ENCODE data around the gene MEMO1. TPM values are rescaled to one million over a fixed set of nuclear protein-coding genes. Genes with fewer than 3 reads are reported as not detected.

Gene MEMO1
- total RNA-seq, 4 donors from 2014 or later: 25.1 to 31.3 (median 28.7) TPM

- 96 to 97% methylated on average over 4 of the region's 4 CpGs for WGBS, 2 donors
- DNase-seq (ENCODE audit: low spot score in 2 of 2): no peak
- intact Hi-C loops (cut with DNase I; ENCODE audit: low total_unique reads): no loop called here
- TF ChIP-seq POLR2A (IDR thresholded peaks at IDR 0.05) (no peak), CTCF (IDR thresholded peaks at IDR 0.05) (no peak)
- H3K4me3 ChIP-seq (ENCODE audit: low read depth, poor library complexity, severe bottlenecking): no peak overlapping the region
These were observed 59.8 kb downstream of the MEMO1 start for GRCh38 chr2:31950946-31951562.

- no peak for DNase-seq (ENCODE audit: low spot score in 2 of 2)
- 86 to 92% methylated on average over 2 of the region's 2 CpGs for WGBS, 2 donors
- TF ChIP-seq POLR2A (IDR thresholded peaks at IDR 0.05) (no peak), CTCF (IDR thresholded peaks at IDR 0.05) (no peak)
- H3K4me3 ChIP-seq (ENCODE audit: low read depth, poor library complexity, severe bottlenecking): no peak overlapping the region
- intact Hi-C loops (cut with DNase I; ENCODE audit: low total_unique reads): loop anchor here (10.0 kb wide), 1 partner anchor 977 kb away; no protein-coding TSS in a partner anchor
These were observed 62.9 kb downstream of the MEMO1 start for GRCh38 chr2:31947871-31948270.

GRCh38 chr2:31946838-31947237 lies 64.0 kb downstream of the MEMO1 start:
- TF ChIP-seq POLR2A (IDR thresholded peaks at IDR 0.05) (no peak), CTCF (IDR thresholded peaks at IDR 0.05) (no peak)
- no peak for DNase-seq (ENCODE audit: low spot score in 2 of 2)
- 90 to 97% methylated on average over 4 of the region's 4 CpGs for WGBS, 2 donors
- intact Hi-C loops (cut with DNase I; ENCODE audit: low total_unique reads): loop anchor here (10.0 kb wide), 1 partner anchor 978 kb away; no protein-coding TSS in a partner anchor
- H3K4me3 ChIP-seq (ENCODE audit: low read depth, poor library complexity, severe bottlenecking): no peak overlapping the region

- intact Hi-C loops (cut with DNase I; ENCODE audit: low total_unique reads): loop anchor here (10.0 kb wide), 1 partner anchor 979 kb away; no protein-coding TSS in a partner anchor
- 41 to 53% methylated on average over 1 of the region's 1 CpG for WGBS, 2 donors
- DNase-seq (ENCODE audit: low spot score in 2 of 2): no peak
- no peak overlapping the region for H3K4me3 ChIP-seq (ENCODE audit: low read depth, poor library complexity, severe bottlenecking)
- TF ChIP-seq CTCF (IDR thresholded peaks at IDR 0.05) (no peak), POLR2A (IDR thresholded peaks at IDR 0.05) (no peak)
These were observed 65.3 kb downstream of the MEMO1 start for GRCh38 chr2:31945572-31945935.

GRCh38 chr2:31944828-31945571 lies 65.8 kb downstream of the MEMO1 start:
- no peak for DNase-seq (ENCODE audit: low spot score in 2 of 2)
- 91 to 93% methylated on average over 2 of the region's 2 CpGs for WGBS, 2 donors
- no peak overlapping the region for H3K4me3 ChIP-seq (ENCODE audit: low read depth, poor library complexity, severe bottlenecking)
- intact Hi-C loops (cut with DNase I; ENCODE audit: low total_unique reads): loop anchor here (10.0 kb wide), 1 partner anchor 980 kb away; no protein-coding TSS in a partner anchor
- TF ChIP-seq CTCF (IDR thresholded peaks at IDR 0.05) (no peak), POLR2A (IDR thresholded peaks at IDR 0.05) (no peak)
